Ramos (cell line): ENCODE data around the gene PREP.

Source experiments
- in situ Hi-C: fragments of 300-500 bp; cut with MboI; formaldehyde crosslinking; loops from one replicate; pipeline ENCODE4 v1.14.3; 2022; ENCODE audit warnings: low sequenced_read_pairs; ENCODE audit not compliant: unreplicated experiment

PREP gene

DNA sequence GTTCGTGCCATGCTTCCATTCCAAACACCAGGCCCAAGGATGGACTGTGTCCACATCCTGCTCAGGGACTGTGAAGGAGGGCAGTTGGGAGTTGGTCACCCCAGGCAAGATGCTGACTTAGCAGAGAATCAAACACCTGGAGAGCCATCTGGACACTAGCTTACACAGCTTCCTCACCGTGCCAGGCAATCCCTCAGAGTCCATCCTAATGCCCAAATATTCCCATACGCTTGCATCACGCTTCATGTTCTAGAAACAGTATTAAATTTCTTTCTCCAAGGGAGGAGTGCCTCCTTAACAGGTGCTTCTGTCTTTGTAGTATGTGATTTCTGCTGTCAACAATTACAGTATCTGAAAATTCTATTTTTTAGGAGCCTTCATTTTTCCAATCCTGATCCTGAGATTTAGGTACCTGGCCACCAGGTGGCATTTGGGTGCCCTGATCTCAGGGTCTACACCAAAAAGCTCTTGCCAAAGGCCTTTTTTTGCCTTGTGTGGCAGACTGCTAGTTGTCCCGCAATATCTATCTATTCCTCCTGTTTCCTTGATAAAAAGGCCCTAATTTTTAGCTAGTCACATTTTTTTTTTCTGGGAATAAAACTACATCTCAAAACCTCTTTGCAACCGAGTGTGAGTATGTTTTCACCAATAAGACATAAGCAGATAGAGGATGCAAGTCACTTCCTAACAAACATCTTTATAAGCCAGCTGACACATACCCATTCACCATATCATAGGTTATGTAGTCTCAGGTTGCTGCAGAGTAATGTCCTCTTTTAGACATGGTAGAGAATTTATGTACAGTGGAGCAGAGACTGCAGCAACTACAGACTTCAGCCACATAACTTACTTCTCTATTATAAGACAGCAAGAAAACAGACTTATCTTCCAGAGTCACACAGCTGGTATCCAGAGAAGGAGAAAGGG lies 85.0 kb downstream of the PREP start:
- in situ Hi-C loops = no loop called here

GRCh38 chr6:105313211-105313610 lies 89.7 kb downstream of the PREP start:
- in situ Hi-C loops = no loop called here

DNA sequence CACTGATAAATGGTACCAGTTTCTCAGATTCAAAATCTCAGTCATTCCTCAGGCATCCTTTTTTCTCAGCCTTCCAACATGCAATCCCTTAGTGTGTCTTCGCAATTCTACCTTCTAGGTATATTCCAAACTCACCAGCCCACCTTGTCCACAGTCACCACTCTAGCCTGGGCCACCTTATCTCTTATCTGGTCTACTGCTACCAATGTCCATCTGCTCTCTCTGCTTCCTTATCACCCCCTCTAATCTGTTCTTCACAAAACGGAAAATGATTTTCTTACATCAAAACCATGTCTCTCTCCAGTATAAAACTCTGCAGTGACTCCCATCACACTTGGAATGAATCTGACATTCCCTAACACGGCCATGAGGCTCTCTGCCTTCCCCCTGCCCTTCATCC lies 91.9 kb downstream of the PREP start:
- in situ Hi-C loops = no loop called here

- in situ Hi-C loops = no loop called here
These were observed 92.5 kb downstream of the PREP start for GRCh38 chr6:105310371-105310770.

DNA sequence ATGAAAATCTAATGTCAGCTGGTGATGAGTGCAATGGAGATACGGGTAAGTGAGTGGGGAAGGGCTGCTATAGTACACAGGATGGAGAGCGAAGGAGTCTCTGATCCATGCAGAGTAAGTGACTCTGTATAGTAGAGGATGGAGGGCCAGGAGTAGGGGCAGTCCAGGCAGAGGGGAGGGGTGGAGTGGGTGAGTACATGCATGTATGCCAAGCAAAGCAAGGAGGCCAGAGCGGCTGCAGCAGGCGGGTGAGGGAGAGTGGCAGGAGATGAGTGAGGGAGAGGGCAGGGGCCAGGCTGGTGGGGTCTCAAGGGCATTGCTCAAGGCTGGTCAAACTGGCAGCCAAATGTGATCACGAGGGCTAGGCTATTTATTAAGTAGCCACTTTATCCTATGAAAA lies 94.0 kb downstream of the PREP start:
- in situ Hi-C loops = no loop called here

GRCh38 chr6:105305521-105305920 lies 97.4 kb downstream of the PREP start:
- in situ Hi-C loops = no loop called here

- in situ Hi-C loops = no loop called here
These were observed 98.1 kb downstream of the PREP start for GRCh38 chr6:105304825-105305224.

DNA sequence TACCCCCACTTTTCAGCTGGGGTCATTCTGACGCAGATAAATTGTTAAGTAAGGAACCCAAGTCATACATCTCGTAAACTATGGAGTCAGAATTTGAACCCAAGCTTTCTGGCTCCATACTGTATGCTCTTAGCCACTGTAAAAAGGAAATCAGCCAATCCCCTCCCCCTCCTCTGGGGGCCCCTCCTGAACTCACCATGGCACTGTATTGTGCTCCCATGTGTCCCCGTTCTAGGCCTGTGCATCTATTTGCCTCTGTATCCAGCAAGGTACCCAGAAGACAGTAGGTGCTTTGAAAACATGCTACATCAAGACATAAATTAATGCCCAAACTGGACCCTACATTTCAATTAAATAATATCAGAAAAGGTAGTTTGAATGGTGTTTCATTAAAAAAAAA lies 98.5 kb downstream of the PREP start:
- in situ Hi-C loops = no loop called here

DNA sequence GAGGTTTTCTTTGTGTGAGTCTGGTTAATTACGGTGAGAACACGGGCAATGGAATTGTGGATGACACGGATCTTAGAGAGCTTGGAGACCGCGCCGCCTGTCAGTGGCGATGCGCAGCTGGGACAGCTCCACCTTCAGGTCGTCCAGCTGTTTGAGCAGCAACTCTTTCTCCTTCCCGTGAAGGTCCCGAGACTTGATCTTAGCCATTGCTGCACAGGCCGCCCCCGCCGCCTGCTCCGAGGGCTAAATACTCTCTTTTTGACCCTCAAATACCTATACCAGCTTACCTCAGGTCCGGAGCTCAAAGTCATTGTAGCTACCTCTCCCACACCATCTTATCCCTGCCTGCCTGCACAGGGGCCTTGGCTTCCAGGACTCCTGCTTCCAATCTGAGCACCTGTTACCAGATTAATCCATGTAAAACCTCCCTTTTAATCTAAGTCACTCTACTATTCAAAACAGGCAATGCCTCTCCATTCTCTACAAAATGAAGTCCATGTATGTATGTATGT lies 100.2 kb downstream of the PREP start:
- in situ Hi-C loops = no loop called here

DNA sequence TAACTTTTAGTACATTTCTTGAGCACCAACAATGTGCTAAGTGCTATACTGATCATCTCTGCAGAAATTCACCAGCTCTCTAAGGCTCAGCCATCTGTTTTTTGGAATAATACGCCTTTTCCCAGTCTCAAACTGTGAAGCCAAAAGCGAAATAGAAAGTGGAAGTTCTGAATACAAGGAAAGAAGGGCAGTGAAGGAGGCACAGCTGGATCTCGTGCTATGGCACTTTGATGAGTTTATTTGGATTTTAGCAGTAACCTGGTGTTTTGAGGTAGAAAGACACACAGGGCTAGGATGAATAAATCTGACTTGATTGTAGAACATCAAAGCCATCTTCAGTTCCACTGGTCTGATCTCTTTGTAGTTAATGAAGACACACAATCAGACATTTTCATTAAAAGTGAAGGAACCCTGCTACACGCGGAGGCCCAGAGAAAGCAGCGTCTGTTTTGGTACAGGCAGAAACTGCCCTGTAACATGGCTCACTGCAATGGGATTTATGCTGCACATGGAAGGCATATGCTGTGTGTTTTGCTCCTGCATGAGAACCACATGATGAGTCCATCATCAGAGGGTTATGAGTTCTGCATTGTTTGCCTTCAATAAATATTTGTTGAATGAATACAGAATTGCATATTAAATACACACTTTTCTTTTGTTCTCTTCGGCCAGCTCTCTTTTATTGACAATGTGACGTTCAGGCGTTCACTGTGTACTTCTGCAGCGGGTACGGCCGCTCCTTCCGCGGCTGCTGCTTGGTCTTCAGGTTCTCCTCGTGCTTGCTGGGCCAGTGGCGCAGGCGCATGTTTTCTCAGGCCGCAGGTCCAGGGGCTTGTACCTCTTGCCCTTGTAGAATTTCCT lies 100.9 kb downstream of the PREP start:
- in situ Hi-C loops = no loop called here

GRCh38 chr6:105301072-105301503 lies 101.8 kb downstream of the PREP start:
- in situ Hi-C loops = no loop called here

DNA sequence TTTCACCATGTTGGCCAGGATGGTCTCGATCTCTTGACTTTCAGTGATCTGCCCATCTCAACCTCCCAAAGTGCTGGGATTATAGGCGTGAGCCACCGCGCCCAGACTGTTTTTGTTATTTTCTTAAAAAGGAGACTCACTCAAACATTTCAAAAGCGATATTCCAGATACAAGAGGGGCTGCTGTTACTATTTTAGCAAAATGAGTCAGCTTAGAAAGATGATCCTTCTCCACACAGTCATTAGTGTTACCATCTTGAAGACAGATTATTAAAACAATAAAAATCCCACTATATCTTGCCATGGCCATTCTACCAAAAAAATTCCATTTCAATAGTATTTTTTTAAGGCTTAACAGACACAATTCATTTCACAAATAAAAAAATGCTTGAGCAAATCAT lies 102.8 kb downstream of the PREP start:
- in situ Hi-C loops = no loop called here

GRCh38 chr6:105294129-105294528 lies 108.8 kb downstream of the PREP start:
- in situ Hi-C loops = no loop called here

- in situ Hi-C loops = no loop called here
These were observed 110.1 kb downstream of the PREP start for GRCh38 chr6:105292689-105293339.

GRCh38 chr6:105291525-105291924 lies 111.4 kb downstream of the PREP start:
- in situ Hi-C loops = no loop called here

- in situ Hi-C loops = no loop called here
These were observed 120.0 kb downstream of the PREP start for GRCh38 chr6:105282631-105283585.

GRCh38 chr6:105280033-105280432 lies 122.8 kb downstream of the PREP start:
- in situ Hi-C loops = no loop called here

GRCh38 chr6:105279463-105279862 lies 123.4 kb downstream of the PREP start:
- in situ Hi-C loops = no loop called here

GRCh38 chr6:105278813-105279212 lies 124.1 kb downstream of the PREP start:
- in situ Hi-C loops = no loop called here
